T follicular helper cell (primary cell): Measurements from ENCODE around the gene TRIP6.

Source experiments
- DNase-seq: peaks from one replicate; pipeline ENCODE4 v3.0.0-alpha.2; 2020; ENCODE audit warnings: low read depth

TRIP6 gene

GRCh38 chr7:100873599-100874299 is 6.6 kb downstream of the TRIP6 start:
- no peak for DNase-seq

GRCh38 chr7:100874300-100874576 is 7.1 kb downstream of the TRIP6 start:
- no peak for DNase-seq

- peak; percentile 98 for DNase-seq
Observed at GRCh38 chr7:100874577-100875355, 7.6 kb downstream of the TRIP6 start, which contains the start of gene SRRT. Gene SRRT, plus strand, starts transcription at chr7:100875103. Its CDS starts 488 bp downstream, at chr7:100875591.

- no peak for DNase-seq
Observed at GRCh38 chr7:100875356-100875751, 8.2 kb downstream of the TRIP6 start.

- no peak for DNase-seq
Observed at GRCh38 chr7:100878013-100878412, 10.8 kb downstream of the TRIP6 start.

- no peak for DNase-seq
Observed at GRCh38 chr7:100878685-100879084, 11.5 kb downstream of the TRIP6 start.

GRCh38 chr7:100879685-100880261 is 12.6 kb downstream of the TRIP6 start:
- no peak for DNase-seq

GRCh38 chr7:100880645-100881044 is 13.5 kb downstream of the TRIP6 start:
- no peak for DNase-seq

- DNase-seq, result no peak
Observed at GRCh38 chr7:100881136-100881535, 13.9 kb downstream of the TRIP6 start.

- DNase-seq, result no peak
Observed at GRCh38 chr7:100882201-100882600, 15.0 kb downstream of the TRIP6 start.

GRCh38 chr7:100882785-100883526 is 15.8 kb downstream of the TRIP6 start:
- no peak for DNase-seq

GRCh38 chr7:100884736-100885439 is 17.7 kb downstream of the TRIP6 start:
- DNase-seq, result peak; percentile 34

GRCh38 chr7:100885440-100886141 is 18.4 kb downstream of the TRIP6 start:
- no peak for DNase-seq

- no peak for DNase-seq
Observed at GRCh38 chr7:100886142-100886935, 19.2 kb downstream of the TRIP6 start.

- no peak for DNase-seq
Observed at GRCh38 chr7:100886936-100887515, 19.8 kb downstream of the TRIP6 start.

GRCh38 chr7:100887516-100888290 is 20.5 kb downstream of the TRIP6 start:
- DNase-seq, result peak; percentile 61

GRCh38 chr7:100888291-100888987 is 21.3 kb downstream of the TRIP6 start:
- no peak for DNase-seq

- DNase-seq, result no peak
Observed at GRCh38 chr7:100888988-100889750, 22.0 kb downstream of the TRIP6 start, which contains the start of gene UFSP1. Gene UFSP1, minus strand, starts transcription at chr7:100889715. Its CDS starts 444 bp downstream, at chr7:100889271.
